B cell (primary cell): ENCODE results near the gene CSNK1G1. TPM values are rescaled to one million over a fixed set of nuclear protein-coding genes. Genes with fewer than 3 reads are reported as not detected.

Experiments
- ATAC-seq: fragments of 200-7000 bp; cut with Tn5 transposase; one replicate; pipeline ENCODE4 v1.10.0; 2021; ENCODE audit warnings: low read depth, mild to moderate bottlenecking, moderate number of reproducible peaks, moderate library complexity
- CTCF ChIA-PET: fragments of 350-600 bp; sonication (Branson Sonifier 250); formaldehyde crosslinking; loops from one replicate; lab custom pipeline; 2021; ENCODE audit warnings: antibody characterized with exemption, inconsistent platforms; lab: Charles Lee
- POLR2A ChIA-PET: fragments of 350-600 bp; sonication (Branson Sonifier 250); formaldehyde crosslinking; loops from one replicate; lab custom pipeline; 2021; ENCODE audit warnings: antibody characterized with exemption; lab: Charles Lee
- DNase-seq: peaks from one replicate; pipeline ENCODE4 v3.0.0; 2013
- H2AFZ ChIP-seq: 2 replicates; pipeline ENCODE4 v1.6.1; 2012; ENCODE audit warnings: mild to moderate bottlenecking, low read depth, low read length; ENCODE audit not compliant: insufficient read depth, poor library complexity, severe bottlenecking
- H3K27ac ChIP-seq, 2 donors: 1 replicate in 1 of 2; 2 replicates in 1 of 2; pipeline ENCODE4 v1.5.1; 2012 to 2013; ENCODE audit warnings: low read length in 2 of 2, mild to moderate bottlenecking in 2 of 2, moderate library complexity in 1 of 2
- H3K27me3 ChIP-seq, 4 experiments: fragments of 200-600 bp in 1 of 4; sonication (generic) in 1 of 4; replicated peaks in 1 of 4; 1 replicate in 2 of 4; 2 replicates in 2 of 4; pipeline versions ENCODE4 v1.6.1 to v1.7.0; 2013 to 2016; ENCODE audit warnings: low read length in 3 of 4, mild to moderate bottlenecking in 2 of 4, mixed read lengths in 1 of 4, moderate library complexity in 1 of 4; ENCODE audit not compliant: insufficient read depth in 4 of 4, control insufficient read depth in 3 of 4; ENCODE audit errors: control extremely low read depth in 1 of 4
- H3K36me3 ChIP-seq, 2 experiments: replicated peaks in 1 of 2; 1 replicate in 1 of 2; 2 replicates in 1 of 2; pipeline versions ENCODE4 v1.6.1 to v1.7.1; 2013; ENCODE audit warnings: low read length in 1 of 2; ENCODE audit not compliant: insufficient read depth in 2 of 2, control insufficient read depth in 1 of 2; ENCODE audit errors: control extremely low read depth in 1 of 2, extremely low read depth in 1 of 2
- H3K4me1 ChIP-seq, 2 donors: fragments of 200-600 bp in 1 of 2; sonication (generic) in 1 of 2; 1 replicate in 1 of 2; 2 replicates in 1 of 2; pipeline versions ENCODE4 v1.5.1 to v1.6.1; 2013 to 2017; ENCODE audit warnings: low read length in 2 of 2; ENCODE audit not compliant: control insufficient read depth in 2 of 2, insufficient read depth in 2 of 2
- H3K4me2 ChIP-seq: replicated peaks from 2 replicates; pipeline ENCODE3; 2012; ENCODE audit warnings: mild to moderate bottlenecking, low read depth, low read length; ENCODE audit not compliant: poor library complexity, severe bottlenecking
- H3K4me3 ChIP-seq, 5 experiments: fragments of 200-600 bp in 1 of 5; sonication (generic) in 1 of 5; 1 replicate in 3 of 5; 2 replicates in 2 of 5; pipeline versions ENCODE4 v1.5.1 to v1.7.0; 2011 to 2016; ENCODE audit warnings: low read length in 4 of 5, mild to moderate bottlenecking in 4 of 5, low read depth in 2 of 5, control low read depth in 1 of 5, moderate library complexity in 1 of 5; ENCODE audit not compliant: insufficient read depth in 1 of 5; ENCODE audit errors: control extremely low read depth in 1 of 5, extremely low read depth in 1 of 5
- H3K79me2 ChIP-seq: fragments of 200-600 bp; sonication (generic); one replicate; pipeline ENCODE4 v1.6.0; 2016; ENCODE audit warnings: low read length; ENCODE audit not compliant: control insufficient read depth, insufficient read depth
- H3K9ac ChIP-seq: fragments of 200-600 bp; sonication (generic); 2 replicates; pipeline ENCODE4 v1.6.1; 2017; ENCODE audit warnings: mild to moderate bottlenecking, low read length, moderate library complexity
- H3K9me3 ChIP-seq, 3 donors: one replicate each; pipeline versions ENCODE4 v1.6.1 to v1.7.1; 2013; ENCODE audit warnings: low read length in 2 of 3; ENCODE audit not compliant: control insufficient read depth in 2 of 3, insufficient read depth in 1 of 3; ENCODE audit errors: control extremely low read depth in 1 of 3
- H4K20me1 ChIP-seq: 2 replicates; pipeline ENCODE4 v1.6.0; 2012; ENCODE audit warnings: mild to moderate bottlenecking, low read length; ENCODE audit not compliant: insufficient read depth, control insufficient read depth, poor library complexity, severe bottlenecking
- H3K27ac Mint-ChIP-seq: one replicate; pipeline ENCODE4 v1.8.0; 2021; ENCODE audit warnings: mixed read lengths
- H3K27me3 Mint-ChIP-seq: one replicate; pipeline ENCODE4 v1.8.0; 2021; ENCODE audit warnings: mixed read lengths
- H3K4me1 Mint-ChIP-seq: one replicate; pipeline ENCODE4 v1.8.0; 2021; ENCODE audit warnings: mixed read lengths
- H3K4me3 Mint-ChIP-seq: one replicate; pipeline ENCODE4 v1.8.0; 2021; ENCODE audit warnings: mixed read lengths
- H3K9me3 Mint-ChIP-seq: one replicate; pipeline ENCODE4 v1.8.0; 2022; ENCODE audit warnings: mixed read lengths; ENCODE audit not compliant: insufficient read depth
- CTCF ChIP-seq: fragments of 200-600 bp; IDR thresholded peaks from one replicate; pipeline ENCODE4 v1.8.0; 2022; ENCODE audit warnings: antibody characterized with exemption, mild to moderate bottlenecking
- EZH2 ChIP-seq: IDR thresholded peaks from 2 replicates; pipeline ENCODE4 v1.6.1; 2012; ENCODE audit warnings: borderline replicate concordance, low read depth, mild to moderate bottlenecking, moderate library complexity, low read length; ENCODE audit not compliant: insufficient read depth, poor library complexity, severe bottlenecking
- WGBS: methylation state at CpG from one replicate; pipeline ENCODE4 v1.1.5; 2013; ENCODE audit warnings: missing lambda C conversion rate; ENCODE audit not compliant: insufficient coverage; 5-methylcytosine and 5-hydroxymethylcytosine counted together
- intact Hi-C: fragments of 100-400 bp; cut with micrococcal nuclease; formaldehyde crosslinking; loops from one replicate; pipeline ENCODE4 v1.10.0; 2022
- polyA plus RNA-seq: library from polyadenylated mRNA; depleted of rRNA; stranded (reverse); fragments of >200 nt; gene quantifications from 2 replicates; pipeline ENCODE4 v1.2.3, GENCODE V29; 2012
- total RNA-seq, 2 donors: library from RNA; stranded (reverse); fragments of 120-200 nt in 1 of 2; gene quantifications; 1 replicate in 1 of 2; 2 replicates in 1 of 2; pipeline versions ENCODE4 v1.2.3 to v1.2.4, GENCODE V29; 2013 to 2022

Gene CSNK1G1
- total and polyA plus RNA-seq, 2 donors (not counting 1 experiment from before 2014, with no cell fraction given), result 5.2 to 40.3 TPM

DNA sequence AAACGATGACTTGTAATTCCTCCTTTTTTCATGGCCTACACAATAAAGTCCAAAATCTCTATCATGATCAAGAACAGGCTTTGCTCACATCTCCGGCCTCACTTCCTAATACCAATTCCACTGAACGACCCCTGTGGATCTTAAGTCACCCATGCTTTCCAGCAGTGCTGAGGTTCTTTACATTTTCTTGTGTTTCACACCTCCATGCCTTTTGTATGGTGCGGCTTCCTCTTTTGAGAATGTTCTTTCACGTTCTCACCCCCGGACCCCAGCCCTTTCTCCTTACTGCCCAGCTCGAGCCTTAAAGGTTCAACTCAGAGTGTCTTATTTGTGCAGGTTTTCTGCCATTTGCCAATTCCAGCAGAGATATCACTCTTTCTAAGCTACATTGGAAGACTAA, 70.1 kb downstream of the CSNK1G1 start:
- TF ChIP-seq EZH2 (no peak), CTCF (no peak)
- H3K27ac ChIP-seq, result no peak overlapping the region
- Mint-ChIP-seq H3K4me3 (no peak overlapping the region), H3K27ac (no peak overlapping the region), H3K4me1 (peaks cover 4% of the 10 kb centered on the region), H3K9me3 (no peaks in the 10 kb centered on the region), H3K27me3 (no peaks in the 10 kb centered on the region)
- H3K36me3 ChIP-seq, result no peaks in the 10 kb centered on the region
- CTCF ChIA-PET, result no interaction called here
- DNase-seq (no peak), ATAC-seq (no peak)
- no peaks in the 10 kb centered on the region for H3K4me1 ChIP-seq
- H2AFZ ChIP-seq, result no peak overlapping the region
- no peaks in the 10 kb centered on the region for H3K9me3 ChIP-seq
- H3K9ac ChIP-seq, result no peak overlapping the region
- H3K4me3 ChIP-seq, result no peak overlapping the region
- WGBS, result 93% methylated on average over 7 of the region's 7 CpGs
- POLR2A ChIA-PET, result no interaction called here
- intact Hi-C loops, result no loop called here
- H3K27me3 ChIP-seq, result no peaks in the 10 kb centered on the region
- peaks cover 43% of the 10 kb centered on the region for H3K79me2 ChIP-seq
- no peak overlapping the region for H3K4me2 ChIP-seq
- no peaks in the 10 kb centered on the region for H4K20me1 ChIP-seq

GRCh38 chr15:64285150-64285549, 70.8 kb downstream of the CSNK1G1 start:
- ChIA-PET POLR2A (no interaction called here), CTCF (no interaction called here)
- Histone ChIP-seq H3K36me3 (no peaks in the 10 kb centered on the region), H3K27me3 (no peaks in the 10 kb centered on the region), H3K79me2 (peaks cover 43% of the 10 kb centered on the region), H3K9me3 (no peaks in the 10 kb centered on the region), H3K9ac (no peak overlapping the region), H3K4me2 (no peak overlapping the region), H4K20me1 (no peaks in the 10 kb centered on the region), H2AFZ (no peak overlapping the region), H3K4me1 (no peaks in the 10 kb centered on the region), H3K27ac (no peak overlapping the region), H3K4me3 (no peak overlapping the region)
- ATAC-seq (no peak), DNase-seq (no peak)
- intact Hi-C loops, result no loop called here
- Mint-ChIP-seq H3K9me3 (no peaks in the 10 kb centered on the region), H3K4me3 (no peak overlapping the region), H3K27me3 (no peaks in the 10 kb centered on the region), H3K27ac (no peak overlapping the region), H3K4me1 (peaks cover 4% of the 10 kb centered on the region)
- TF ChIP-seq CTCF (no peak), EZH2 (no peak)
- WGBS, result no CpG with 5 or more reads among the region's 1 CpG
